HEK293T (cell line): ENCODE data around the gene NUTM1.
A peak's percentile ranks its signal among the peaks of the same experiment; 100 is the strongest.

Source experiments
- CTCF ChIA-PET: fragments of 350-600 bp; formaldehyde crosslinking; extraction: SDS; loops from one replicate; lab custom pipeline; 2021; ENCODE audit warnings: antibody characterized with exemption, inconsistent platforms; lab: Yijun Ruan, JAX
- POLR2A ChIA-PET: fragments of 350-600 bp; formaldehyde crosslinking; extraction: SDS; loops from one replicate; lab custom pipeline; 2020; ENCODE audit warnings: antibody characterized with exemption, inconsistent platforms; lab: Yijun Ruan, JAX
- DNase-seq: peaks from one replicate; pipeline ENCODE4 v3.0.0; 2012; ENCODE audit warnings: mixed read lengths; ENCODE audit errors: extremely low spot score
- ARNT ChIP-seq: fragments of 450-650 bp; IDR thresholded peaks from 2 replicates; pipeline ENCODE4 v1.6.1; 2017; ENCODE audit warnings: mild to moderate bottlenecking
- BHLHE40 ChIP-seq: fragments of 450-650 bp; IDR thresholded peaks from 2 replicates; pipeline ENCODE4 v1.6.1; 2016; ENCODE audit warnings: mild to moderate bottlenecking, moderate library complexity, borderline replicate concordance
- CTBP1 ChIP-seq: fragments of 450-650 bp; IDR thresholded peaks from 2 replicates; pipeline ENCODE4 v1.6.1; 2016; ENCODE audit warnings: borderline replicate concordance
- ELF4 ChIP-seq: fragments of 450-650 bp; IDR thresholded peaks from 2 replicates; pipeline ENCODE4 v1.6.1; 2017; ENCODE audit warnings: antibody characterized with exemption
- FOXA1 ChIP-seq: fragments of 450-650 bp; IDR thresholded peaks from 2 replicates; pipeline ENCODE4 v1.6.1; 2016; ENCODE audit warnings: mild to moderate bottlenecking
- FOXK2 ChIP-seq: fragments of 450-650 bp; IDR thresholded peaks from 2 replicates; pipeline ENCODE4 v1.6.1; 2016; ENCODE audit warnings: mild to moderate bottlenecking
- FOXM1 ChIP-seq: fragments of 450-650 bp; IDR thresholded peaks from 2 replicates; pipeline ENCODE4 v1.6.1; 2017; ENCODE audit warnings: mild to moderate bottlenecking, borderline replicate concordance
- HDGF ChIP-seq: fragments of 450-650 bp; IDR thresholded peaks from 2 replicates; pipeline ENCODE4 v1.6.1; 2017; ENCODE audit warnings: antibody characterized with exemption, borderline replicate concordance
- L3MBTL2 ChIP-seq: fragments of 450-650 bp; conservative IDR thresholded peaks from 2 replicates; pipeline ENCODE4 v1.6.1; 2016; ENCODE audit warnings: mild to moderate bottlenecking
- LEF1 ChIP-seq: fragments of 450-650 bp; IDR thresholded peaks from 2 replicates; pipeline ENCODE4 v1.6.1; 2017; ENCODE audit warnings: mild to moderate bottlenecking, borderline replicate concordance
- NFRKB ChIP-seq: fragments of 450-650 bp; IDR thresholded peaks from 2 replicates; pipeline ENCODE4 v1.6.1; 2016; ENCODE audit warnings: mild to moderate bottlenecking, moderate library complexity
- PKNOX1 ChIP-seq: fragments of 450-650 bp; IDR thresholded peaks from 2 replicates; pipeline ENCODE4 v1.6.1; 2016
- SP1 ChIP-seq: fragments of 450-650 bp; IDR thresholded peaks from 2 replicates; pipeline ENCODE4 v1.6.1; 2017
- SUZ12 ChIP-seq: fragments of 450-650 bp; IDR thresholded peaks from 2 replicates; pipeline ENCODE4 v1.6.1; 2016; ENCODE audit warnings: mild to moderate bottlenecking
- TARDBP ChIP-seq: fragments of 450-650 bp; IDR thresholded peaks from 2 replicates; pipeline ENCODE4 v1.6.1; 2016
- ZNF384 ChIP-seq: fragments of 450-650 bp; IDR thresholded peaks from 2 replicates; pipeline ENCODE4 v1.6.1; 2016

The NUTM1 gene

GRCh38 chr15:34336231-34336990, 6.7 kb upstream of the NUTM1 start:
- ChIA-PET POLR2A (interaction anchor here (1.0 to 2.2 kb wide), 6 partner anchors 8 to 113 kb away, joined by 3 to 13 read pairs (median 4); partner anchors contain the start of gene LPCAT4), CTCF (no interaction called here)
- DNase-seq = no peak
- TF ChIP-seq FOXM1 (no peak), NFRKB (no peak), CTBP1 (no peak), ELF4 (no peak), FOXK2 (no peak), PKNOX1 (no peak), HDGF (no peak), SP1 (no peak), LEF1 (no peak), ARNT (no peak)

GRCh38 chr15:34336991-34337556, 6.0 kb upstream of the NUTM1 start:
- ChIA-PET CTCF (no interaction called here), POLR2A (interaction anchor here (1.2 to 2.2 kb wide), 5 partner anchors 9 to 113 kb away, joined by 3 to 13 read pairs (median 4); partner anchors contain the start of gene LPCAT4)
- TF ChIP-seq ARNT (no peak), LEF1 (no peak), SUZ12 (no peak), FOXM1 (no peak), HDGF (no peak), NFRKB (no peak), PKNOX1 (no peak), BHLHE40 (no peak), FOXK2 (no peak), FOXA1 (no peak), TARDBP (no peak), ZNF384 (no peak), CTBP1 (no peak), ELF4 (no peak), SP1 (no peak), L3MBTL2 (no peak)
- DNase-seq = no peak

DNA sequence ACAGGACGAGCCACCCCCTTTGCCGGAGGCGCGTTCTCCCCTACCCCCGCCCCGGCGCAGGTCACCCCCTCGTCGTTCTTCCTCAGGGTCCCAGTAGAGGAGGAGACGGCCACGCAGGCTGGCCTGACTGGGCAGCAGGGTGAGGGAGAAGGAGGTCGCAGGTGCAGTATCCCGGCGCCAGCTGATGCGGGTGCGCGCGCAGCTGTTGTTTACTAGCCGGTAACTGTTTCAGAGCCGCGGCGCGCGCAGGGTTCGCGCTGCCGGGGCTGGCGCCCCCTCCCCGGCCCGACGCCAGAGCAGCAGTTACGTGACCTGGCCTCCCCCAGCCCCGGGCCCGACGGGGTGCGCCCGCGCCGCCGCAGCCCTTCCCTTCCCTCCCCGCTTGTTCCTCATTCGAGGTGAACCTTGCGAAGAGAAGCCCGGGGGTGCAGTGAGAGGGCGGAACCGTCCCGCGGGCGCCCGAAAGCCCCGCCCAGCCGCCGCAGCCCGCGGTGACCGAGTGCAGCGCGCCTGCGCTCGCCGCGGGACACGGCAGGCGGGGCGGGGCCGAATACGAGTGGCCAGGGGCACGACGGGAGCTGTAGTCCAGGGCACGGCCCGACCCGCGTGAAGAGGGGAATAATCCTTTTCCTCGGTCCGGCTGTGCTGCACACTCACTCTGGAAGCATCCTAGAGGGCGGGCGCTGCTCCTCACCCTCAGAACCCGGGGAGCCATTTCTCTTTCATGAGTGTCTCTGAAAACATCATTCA, 5.4 kb upstream of the NUTM1 start, which contains the start of gene SLC12A6:
Gene SLC12A6, minus strand, starts transcription at position 225 of the 750 bp plus-strand sequence. CDS start 1,101 bp downstream, outside the sequence.
- TF ChIP-seq TARDBP (no peak), ZNF384 (no peak), ARNT (no peak), PKNOX1 (no peak), HDGF (no peak), NFRKB (no peak), BHLHE40 (no peak), FOXM1 (no peak), SP1 (no peak), LEF1 (no peak), SUZ12 (no peak), CTBP1 (no peak), ELF4 (no peak), L3MBTL2 (no peak), FOXA1 (no peak), FOXK2 (no peak)
- CTCF ChIA-PET = no interaction called here
- DNase-seq = peak; percentile 85
- POLR2A ChIA-PET = interaction anchor here (0.7 to 2.2 kb wide), 10 partner anchors 9 to 249 kb away, joined by 3 to 13 read pairs (median 4); partner anchors contain the start of gene LPCAT4

DNA sequence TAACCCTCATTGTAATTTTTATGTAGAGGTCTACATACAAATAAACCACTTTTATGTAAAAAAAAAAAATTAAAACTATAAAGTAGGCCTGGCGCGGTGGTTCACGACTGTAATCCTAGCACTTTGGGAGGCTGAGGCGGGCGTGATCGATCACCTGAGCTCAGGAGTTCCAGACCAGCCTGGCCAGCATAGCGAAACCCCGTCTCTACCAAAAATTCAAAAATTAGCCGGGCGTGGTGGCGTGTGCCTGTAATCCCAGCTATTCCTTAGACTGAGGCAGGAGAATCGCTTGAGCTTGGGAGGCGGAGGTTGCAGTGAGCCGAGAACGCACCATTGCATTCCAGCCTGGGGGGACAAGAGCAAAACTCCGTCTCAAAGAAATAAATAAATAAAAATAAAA, 4.8 kb upstream of the NUTM1 start:
- CTCF ChIA-PET = no interaction called here
- POLR2A ChIA-PET = interaction anchor here (0.7 to 2.2 kb wide), 7 partner anchors 10 to 250 kb away, joined by 3 to 13 read pairs (median 4); no protein-coding TSS in a partner anchor
- DNase-seq = no peak
- TF ChIP-seq LEF1 (no peak), TARDBP (no peak), L3MBTL2 (no peak), CTBP1 (no peak), SUZ12 (no peak), ZNF384 (no peak), ELF4 (no peak), NFRKB (no peak), HDGF (no peak), FOXM1 (no peak)

DNA sequence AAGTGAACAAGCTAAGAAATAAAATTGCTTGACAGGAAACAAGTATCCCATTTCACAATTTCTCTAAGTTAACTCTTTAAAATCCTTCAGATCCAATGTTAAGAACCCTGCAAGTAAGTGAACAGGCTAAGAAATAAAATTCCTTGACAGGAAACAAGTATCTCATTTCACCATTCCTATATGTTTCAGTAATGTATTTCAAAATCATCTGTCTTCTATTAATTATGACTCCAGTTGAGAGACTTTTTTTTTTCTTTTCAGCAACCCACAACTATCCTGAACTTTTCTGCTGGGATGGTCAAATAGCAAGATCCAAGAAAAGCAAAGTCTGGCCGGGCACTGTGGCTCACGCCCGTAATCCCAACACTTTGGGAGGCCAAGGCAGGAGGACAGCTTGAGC, 3.2 kb upstream of the NUTM1 start:
- POLR2A ChIA-PET = interaction anchor here (1.5 kb wide), 1 partner anchor 28 kb away, joined by 4 read pairs; the partner anchor contains the start of gene LPCAT4
- CTCF ChIA-PET = interaction anchor here (1.2 kb wide), 1 partner anchor 27 kb away, joined by 3 read pairs; the partner anchor contains the start of gene LPCAT4
- TF ChIP-seq FOXK2 = no peak
- TF ChIP-seq SUZ12 = no peak
- no peak for DNase-seq
